HG02798 (cell line): ENCODE measurements around the gene SRPX2.
A peak's percentile ranks its signal among the peaks of the same experiment; 100 is the strongest.
"Not testable (repeated sequence)": the region's sequence is repeated elsewhere in the genome, so short reads cannot be mapped to it uniquely, and the experiment has no call there.

Experiments
- ATAC-seq: cut with Tn5 transposase; IDR thresholded peaks from one replicate; pipeline ENCODE4 v1.9.1; 2021; ENCODE audit warnings: mild to moderate bottlenecking; ENCODE audit not compliant: unreplicated experiment, poor library complexity

Gene SRPX2

GRCh38 chrX:100687128-100687527 is 43.1 kb downstream of the SRPX2 start:
- ATAC-seq = peak; percentile 34

DNA sequence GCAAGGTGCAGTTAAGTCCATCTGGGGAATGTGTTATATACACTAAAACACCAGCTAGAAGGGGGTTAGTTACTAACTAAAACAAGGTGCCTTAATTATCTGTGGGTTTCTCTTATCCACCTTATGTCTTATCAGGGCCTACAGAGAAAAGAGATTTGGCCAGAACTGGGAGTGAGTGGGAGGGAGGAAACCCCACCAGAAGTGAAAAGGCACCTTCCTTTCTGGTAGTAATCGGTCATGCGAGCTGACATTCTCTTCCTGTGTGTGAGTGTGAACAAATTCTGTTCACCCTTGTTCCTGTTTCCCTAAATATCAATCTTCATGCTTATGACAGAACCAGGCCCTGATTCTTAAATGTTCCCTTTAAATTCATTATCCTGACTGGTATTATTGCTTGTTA is 43.5 kb downstream of the SRPX2 start:
- peak; percentile 71 for ATAC-seq

DNA sequence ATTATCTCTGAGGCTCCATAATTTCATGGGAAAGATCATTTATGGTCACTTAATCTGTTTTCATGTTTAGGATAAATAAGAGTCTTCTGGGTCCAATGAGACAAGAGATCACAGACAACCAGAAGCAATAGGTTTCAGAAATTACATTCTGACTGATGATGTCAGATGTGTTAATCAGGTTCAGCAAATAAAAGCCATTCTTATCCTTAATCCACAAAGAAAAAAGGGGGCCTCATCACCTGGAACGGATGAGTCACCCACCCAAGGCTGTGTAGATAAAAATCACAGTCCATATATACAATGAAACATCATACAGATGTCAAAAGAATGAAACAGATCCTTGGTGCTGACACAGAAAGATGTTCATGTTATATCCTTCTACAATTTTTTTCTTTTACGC is 51.3 kb downstream of the SRPX2 start:
- no peak for ATAC-seq

DNA sequence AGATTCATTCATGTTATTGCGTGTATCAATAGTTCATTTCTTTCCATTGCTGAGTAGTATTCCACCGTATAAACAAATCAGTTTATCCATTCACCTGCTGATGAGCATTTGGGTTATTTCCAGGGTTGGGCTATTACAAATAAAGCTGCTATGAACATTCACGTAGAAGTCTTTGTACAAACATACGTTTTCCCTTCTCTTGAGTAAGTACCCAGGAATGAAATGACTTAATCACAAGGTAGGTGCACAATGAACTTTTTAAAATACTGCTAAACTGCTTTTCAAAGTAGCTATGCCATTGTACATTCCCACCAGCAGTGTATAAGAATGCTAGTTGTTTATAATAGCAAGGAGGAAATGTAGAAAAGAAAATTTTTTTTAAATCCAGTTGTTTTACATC is 52.0 kb downstream of the SRPX2 start:
- no peak for ATAC-seq

DNA sequence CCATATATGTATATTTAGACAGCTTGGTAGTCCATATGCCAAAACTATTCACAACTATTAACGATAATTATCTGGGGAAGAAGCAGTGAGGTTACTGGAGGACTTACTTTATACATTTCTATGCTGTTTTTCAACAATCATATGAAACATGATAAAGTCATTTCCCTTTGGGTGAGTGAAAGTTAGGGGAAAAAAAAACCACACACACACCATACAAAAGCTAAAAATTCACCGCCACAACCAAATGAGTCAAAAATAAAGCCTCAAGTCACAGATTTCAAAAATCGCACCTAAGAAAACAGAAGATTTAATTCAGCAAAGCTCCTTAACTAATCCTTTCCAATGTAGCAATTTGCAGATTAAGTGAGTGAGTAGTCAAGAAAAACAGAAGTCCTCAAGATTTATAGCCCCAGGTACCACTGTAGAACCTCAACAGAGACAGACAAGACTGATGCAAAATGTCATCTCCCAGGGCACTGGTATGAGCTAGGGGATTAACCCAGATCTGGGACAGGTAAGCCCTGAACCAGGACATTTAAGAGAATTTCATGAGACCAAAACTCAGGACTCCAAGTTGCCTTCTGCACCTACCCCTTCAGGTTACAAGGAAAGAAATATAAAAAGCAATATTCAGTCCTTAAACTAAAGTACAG is 52.8 kb downstream of the SRPX2 start:
- no peak for ATAC-seq

DNA sequence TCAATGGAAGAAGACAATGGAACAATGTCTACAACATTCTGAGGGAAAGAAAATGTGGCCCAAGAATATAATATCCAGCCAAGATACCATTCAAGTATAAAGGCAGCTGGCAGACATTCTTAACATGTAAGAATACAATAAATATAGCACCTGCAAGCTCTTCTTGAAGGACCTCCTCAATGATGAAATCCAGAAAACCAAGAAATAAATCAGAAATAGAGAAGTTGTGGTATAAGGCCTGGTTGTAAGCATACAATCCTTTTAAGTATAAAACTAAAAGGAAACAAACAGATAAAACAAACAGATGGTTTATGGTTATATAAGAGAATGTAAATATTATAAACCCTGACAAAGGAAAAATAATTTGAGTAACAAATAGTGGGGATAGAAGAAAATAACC is 54.6 kb downstream of the SRPX2 start:
- no peak for ATAC-seq

DNA sequence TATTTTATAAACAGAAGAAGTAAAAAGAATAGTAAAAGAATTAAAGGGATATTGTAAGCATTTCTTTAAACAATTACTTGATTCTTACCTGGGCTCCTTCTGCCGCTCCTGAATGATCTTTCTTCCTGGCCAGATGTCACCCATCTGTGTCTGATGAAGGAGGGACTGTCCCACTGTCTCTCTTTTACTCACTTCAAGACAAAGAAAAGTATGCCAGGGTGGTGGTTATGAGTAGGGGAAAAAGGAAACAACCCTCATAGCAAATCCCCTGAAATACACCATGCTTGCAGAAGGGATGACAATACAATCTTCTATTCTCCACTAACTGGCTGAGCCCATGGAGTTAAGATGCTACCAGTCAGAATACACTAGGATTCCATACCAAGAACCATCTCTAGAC is 56.8 kb downstream of the SRPX2 start:
- no peak for ATAC-seq

- ATAC-seq = no peak
Measured at GRCh38 chrX:100704581-100705203, 60.7 kb downstream of the SRPX2 start.

- ATAC-seq = no peak
Measured at GRCh38 chrX:100710816-100711215, 66.8 kb downstream of the SRPX2 start.

DNA sequence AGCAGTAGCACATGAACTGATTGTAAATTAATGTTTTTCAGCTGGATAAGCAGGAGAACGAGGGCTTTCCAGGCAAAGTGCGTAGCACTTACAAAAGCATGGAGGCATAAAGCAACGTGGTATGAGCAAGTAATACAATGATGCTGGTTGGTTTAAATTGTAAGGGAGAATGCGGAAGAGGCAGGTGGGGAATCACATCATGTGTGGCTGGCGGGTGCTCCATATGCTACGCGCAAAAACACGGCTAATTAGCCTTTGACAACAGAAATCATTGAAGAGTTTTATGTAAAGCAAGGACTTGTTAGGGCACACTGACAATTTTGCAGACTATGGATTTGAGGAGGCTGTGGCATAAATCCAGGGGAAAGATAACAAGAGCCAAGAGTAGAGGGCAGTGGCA is 73.4 kb downstream of the SRPX2 start:
- no peak for ATAC-seq

DNA sequence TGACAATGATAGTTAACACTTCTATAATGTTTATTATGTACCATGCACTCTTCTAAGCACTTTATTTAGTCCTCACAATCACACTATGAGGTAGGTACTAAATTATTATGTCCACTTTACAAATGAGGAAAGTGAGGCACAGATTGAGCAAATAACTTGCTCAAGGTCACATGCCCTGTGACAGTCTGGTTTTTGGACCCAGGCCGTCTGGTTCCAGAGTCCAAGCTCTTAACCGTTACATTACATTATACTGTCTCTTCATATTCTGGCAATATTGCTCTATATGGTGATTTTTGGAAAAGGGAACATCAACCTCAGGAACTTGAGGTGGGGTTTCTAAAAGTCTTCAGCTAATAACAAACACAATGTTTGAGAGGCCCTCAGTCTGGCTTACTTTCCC is 75.1 kb downstream of the SRPX2 start:
- no peak for ATAC-seq

DNA sequence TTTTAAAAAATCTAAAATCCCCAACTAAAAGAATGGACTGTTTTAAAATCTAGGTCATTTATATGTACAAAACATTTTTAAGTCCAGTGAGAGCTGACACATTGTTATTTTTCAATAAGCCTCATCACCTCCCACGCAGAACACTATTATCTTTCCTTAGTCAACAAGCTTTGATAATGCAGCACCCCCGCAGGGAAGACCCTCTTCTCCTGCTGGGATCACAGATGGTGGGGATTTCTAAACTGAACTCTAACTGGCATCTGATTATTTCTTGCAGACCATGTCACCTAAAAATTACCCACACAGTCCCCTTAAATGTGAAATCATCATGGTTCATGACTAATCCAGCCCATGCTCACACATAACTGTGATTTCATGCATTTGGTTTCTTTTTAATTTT is 76.3 kb downstream of the SRPX2 start:
- no peak for ATAC-seq

DNA sequence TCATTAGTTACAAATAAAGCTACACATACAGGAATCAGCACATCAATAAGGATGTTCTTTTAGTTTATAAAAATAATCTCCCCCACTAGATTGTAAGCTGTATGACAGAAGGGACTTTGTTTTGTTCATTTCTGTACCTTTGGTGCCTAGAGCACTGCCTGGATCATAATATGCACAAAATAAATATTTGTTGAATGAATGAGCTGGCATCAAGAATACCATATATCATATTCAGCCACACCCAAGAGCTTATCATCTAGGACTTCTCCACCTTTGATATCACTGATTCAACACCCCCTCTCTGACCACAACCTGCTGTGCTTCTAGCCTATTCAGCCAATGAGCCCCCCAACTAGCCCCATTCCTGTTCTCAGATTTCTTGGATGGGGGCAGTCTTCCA is 77.3 kb downstream of the SRPX2 start:
- no peak for ATAC-seq

DNA sequence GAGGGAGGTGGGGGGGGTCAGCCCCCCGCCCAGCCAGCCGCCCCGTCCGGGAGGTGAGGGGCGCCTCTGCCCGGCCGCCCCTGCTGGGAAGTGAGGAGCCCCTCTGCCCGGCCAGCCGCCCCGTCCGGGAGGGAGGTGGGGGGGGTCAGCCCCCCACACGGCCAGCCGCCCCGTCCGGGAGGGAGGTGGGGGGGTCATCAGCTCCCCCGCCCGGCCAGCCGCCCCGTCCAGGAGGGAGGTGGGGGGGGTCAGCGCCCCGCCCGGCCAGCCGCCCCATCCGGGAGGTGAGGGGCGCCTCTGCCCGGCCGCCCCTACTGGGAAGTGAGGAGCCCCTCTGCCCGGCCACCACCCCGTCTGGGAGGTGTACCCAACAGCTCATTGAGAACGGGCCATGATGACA is 80.0 kb downstream of the SRPX2 start:
- ATAC-seq = not testable (repeated sequence)
